ENCODE measurements around the gene PRKAB1.

- TF ChIP-seq CTCF (IDR thresholded peaks at IDR 0.05; ENCODE audit: insufficient read depth, low read depth, low read length), result no peak
- no peak for TF ChIP-seq EZH2 (IDR thresholded peaks at IDR 0.05; ENCODE audit: insufficient read depth, low read length)
These were observed 46.1 kb upstream of the PRKAB1 start for GRCh38 chr12:119621878-119622277.
